Gastroesophageal sphincter (tissue), 4 donors: Measurements from ENCODE around the gene SAMD4B. TPM values are rescaled to one million over a fixed set of nuclear protein-coding genes. Genes with fewer than 3 reads are reported as not detected.
A peak's percentile ranks its signal among the peaks of the same experiment; 100 is the strongest.

ENCODE experiments used
- ATAC-seq: fragments of 150-250 bp; one replicate; pipeline ENCODE4 v1.9.1; 2016; ENCODE audit warnings: mild to moderate bottlenecking, moderate library complexity
- H3K27ac ChIP-seq, 4 donors: fragments of 200-600 bp; sonication (generic) in 3 of 4; 1 replicate in 3 of 4; 2 replicates in 1 of 4; pipeline ENCODE4 v1.5.1; 2016 to 2019
- H3K27me3 ChIP-seq: fragments of 200-600 bp; sonication (generic); one replicate; pipeline ENCODE4 v1.5.1; 2019
- H3K36me3 ChIP-seq, 2 donors: fragments of 200-600 bp; sonication (generic); one replicate each; pipeline ENCODE4 v1.5.1; 2019; ENCODE audit warnings: control low read depth in 1 of 2
- H3K4me1 ChIP-seq, 3 donors: fragments of 200-600 bp; sonication (generic); 1 replicate in 2 of 3; 2 replicates in 1 of 3; pipeline ENCODE4 v1.5.1; 2016 to 2019; ENCODE audit warnings: control low read depth in 2 of 3
- H3K4me3 ChIP-seq, 2 donors: fragments of 200-600 bp; sonication (generic); one replicate each; pipeline ENCODE4 v1.5.1; 2019; ENCODE audit warnings: mild to moderate bottlenecking in 1 of 2, moderate library complexity in 1 of 2
- H3K9me3 ChIP-seq, 3 donors: fragments of 200-600 bp; sonication (generic); one replicate each; pipeline ENCODE4 v1.5.1; 2017 to 2019; ENCODE audit warnings: control low read depth in 2 of 3
- CTCF ChIP-seq, 4 experiments: fragments of 200-600 bp in 2 of 4; fragments of 450-650 bp in 2 of 4; sonication (generic) in 1 of 4; IDR thresholded peaks; one replicate each; pipeline ENCODE4 v1.5.1; 2017 to 2019; ENCODE audit warnings: antibody characterized with exemption in 4 of 4, mild to moderate bottlenecking in 2 of 4, moderate library complexity in 2 of 4
- EP300 ChIP-seq: sonication (generic); formaldehyde crosslinking; IDR thresholded peaks from one replicate; pipeline ENCODE4 v1.6.1; 2017; ENCODE audit warnings: antibody characterized with exemption, mild to moderate bottlenecking
- POLR2A ChIP-seq, 2 donors: fragments of 450-650 bp; IDR thresholded peaks; one replicate each; pipeline ENCODE4 v1.6.1; 2017; ENCODE audit warnings: antibody characterized with exemption in 2 of 2, mild to moderate bottlenecking in 2 of 2, moderate library complexity in 1 of 2
- POLR2AphosphoS5 ChIP-seq: sonication (generic); formaldehyde crosslinking; IDR thresholded peaks from one replicate; pipeline ENCODE4 v1.6.1; 2017; ENCODE audit warnings: antibody characterized with exemption
- WGBS, 2 donors: methylation state at CpG; one replicate each; pipeline ENCODE4 v1.1.5; 2018; ENCODE audit warnings: low coverage in 1 of 2; 5-methylcytosine and 5-hydroxymethylcytosine counted together
- total RNA-seq, 4 donors: library from RNA; depleted of rRNA; stranded (reverse); fragments of >200 nt; gene quantifications; one replicate each; pipeline ENCODE4 v1.1.0, GENCODE V29; 2016

The SAMD4B gene
- total RNA-seq, 4 donors from 2014 or later: 68.2 to 121 (median 92.8) TPM

GRCh38 chr19:39341129-39341718, 997 bp upstream of the SAMD4B start:
- Histone ChIP-seq H3K4me3 (peak overlapping the region; percentile 37 to 68), H3K27me3 (no peaks in the 10 kb centered on the region), H3K9me3 (no peaks in the 10 kb centered on the region), H3K4me1 (peaks cover 0 to 47% (median 31%) of the 10 kb centered on the region in 3 donors), H3K27ac (peak overlapping the region; percentile 2 to 93 (median 86)), H3K36me3 (peaks cover 0 to 5% of the 10 kb centered on the region in 2 donors)
- ATAC-seq: no peak
- 0 to 6% methylated on average over 12 to 13 of the region's 17 CpGs for WGBS, 2 donors
- TF ChIP-seq POLR2AphosphoS5 (no peak), CTCF (IDR thresholded peaks at IDR 0.05) (no peak), EP300 (no peak), POLR2A (IDR thresholded peaks at IDR 0.05) (no peak)

- H3K4me3 ChIP-seq: peak overlapping the region; percentile 89 to 96
- ATAC-seq: peak; percentile 1
- peaks cover 0 to 7% of the 10 kb centered on the region in 2 donors for H3K36me3 ChIP-seq
- peak overlapping the region; percentile 78 to 94 (median 92) for H3K27ac ChIP-seq
- TF ChIP-seq CTCF (IDR thresholded peaks at IDR 0.05) (no peak), EP300 (no peak), POLR2AphosphoS5 (no peak), POLR2A (IDR thresholded peaks at IDR 0.05) (no peak)
- peaks cover 0 to 63% (median 31%) of the 10 kb centered on the region in 3 donors for H3K4me1 ChIP-seq
- H3K9me3 ChIP-seq: no peaks in the 10 kb centered on the region
- no peaks in the 10 kb centered on the region for H3K27me3 ChIP-seq
- WGBS, 2 donors: 4 to 7% methylated on average over 6 of the region's 51 CpGs
These were observed 555 bp downstream of the SAMD4B start for GRCh38 chr19:39342647-39343305.

- H3K4me3 ChIP-seq: no peak overlapping the region
- 40 to 63% methylated on average over 1 of the region's 1 CpG for WGBS, 2 donors
- no peak for ATAC-seq
- TF ChIP-seq POLR2A (IDR thresholded peaks at IDR 0.05) (no peak), POLR2AphosphoS5 (no peak), CTCF (IDR thresholded peaks at IDR 0.05) (peak in 1 of 4 experiments; percentile 8), EP300 (no peak)
- no peaks in the 10 kb centered on the region for H3K9me3 ChIP-seq
- H3K36me3 ChIP-seq: peaks cover 0 to 33% of the 10 kb centered on the region in 2 donors
- H3K27me3 ChIP-seq: no peaks in the 10 kb centered on the region
- H3K27ac ChIP-seq: peak overlapping the region in 2 of 4 donors; percentile 48 to 93
- H3K4me1 ChIP-seq: peaks cover 0 to 83% (median 27%) of the 10 kb centered on the region in 3 donors
These were observed 3.7 kb downstream of the SAMD4B start for GRCh38 chr19:39345956-39346355.

- no peak for TF ChIP-seq POLR2AphosphoS5
- no peak for TF ChIP-seq CTCF (IDR thresholded peaks at IDR 0.05)
- TF ChIP-seq EP300: no peak
- TF ChIP-seq POLR2A (IDR thresholded peaks at IDR 0.05): no peak
- Histone ChIP-seq H3K4me3 (no peak overlapping the region), H3K36me3 (peaks cover 0 to 46% of the 10 kb centered on the region in 2 donors), H3K27me3 (no peaks in the 10 kb centered on the region), H3K9me3 (no peaks in the 10 kb centered on the region), H3K27ac (no peak overlapping the region), H3K4me1 (peaks cover 0 to 93% (median 30%) of the 10 kb centered on the region in 3 donors)
- 80 to 100% methylated on average over 1 to 4 of the region's 4 CpGs for WGBS, 2 donors
- no peak for ATAC-seq
These were observed 5.3 kb downstream of the SAMD4B start for GRCh38 chr19:39347332-39348164.
